Ascending aorta (tissue), 2 donors: ENCODE measurements around the gene FYN. TPM values are rescaled to one million over a fixed set of nuclear protein-coding genes. Genes with fewer than 3 reads are reported as not detected.

ENCODE experiments used
- DNase-seq, 2 donors: peaks; one replicate each; pipeline ENCODE4 v3.0.0-alpha.2; 2019; ENCODE audit warnings: low spot score in 2 of 2
- H3K27ac ChIP-seq, 2 donors: fragments of 200-600 bp; sonication (generic); one replicate each; pipeline ENCODE4 v1.5.1; 2016 to 2017; ENCODE audit warnings: mild to moderate bottlenecking in 1 of 2
- H3K27me3 ChIP-seq: fragments of 200-600 bp; sonication (generic); one replicate; pipeline ENCODE4 v1.5.1; 2017
- H3K36me3 ChIP-seq, 2 donors: fragments of 200-600 bp; sonication (generic); one replicate each; pipeline ENCODE4 v1.5.1; 2016
- H3K4me1 ChIP-seq, 2 donors: fragments of 200-600 bp; sonication (generic); one replicate each; pipeline ENCODE4 v1.5.1; 2016 to 2017; ENCODE audit warnings: mild to moderate bottlenecking in 1 of 2
- H3K4me3 ChIP-seq, 2 donors: fragments of 200-600 bp; sonication (generic); one replicate each; pipeline ENCODE4 v1.5.1; 2016 to 2017; ENCODE audit warnings: mild to moderate bottlenecking in 1 of 2
- H3K9me3 ChIP-seq, 2 donors: fragments of 200-600 bp; sonication (generic); one replicate each; pipeline ENCODE4 v1.5.1; 2016
- intact Hi-C: fragments of 100-400 bp; cut with DNase I; formaldehyde crosslinking; loops from one replicate; pipeline ENCODE4 v1.15.1; 2023
- total RNA-seq: library from RNA; depleted of rRNA; stranded (reverse); fragments of >200 nt; gene quantifications from one replicate; pipeline ENCODE4 v1.1.0, GENCODE V29; 2016
- TF ChIP-seq, protein P1 (sequence below), 3 experiments: fragments of 200-600 bp in 2 of 3; fragments of 450-650 bp in 1 of 3; sonication (generic) in 2 of 3; IDR thresholded peaks; one replicate each; pipeline ENCODE4 v1.5.1; 2016 to 2019; ENCODE audit warnings: antibody characterized with exemption in 3 of 3, mild to moderate bottlenecking in 1 of 3, moderate library complexity in 1 of 3

FYN gene
- total RNA-seq, 1 donor from 2014 or later = 141 TPM

DNA sequence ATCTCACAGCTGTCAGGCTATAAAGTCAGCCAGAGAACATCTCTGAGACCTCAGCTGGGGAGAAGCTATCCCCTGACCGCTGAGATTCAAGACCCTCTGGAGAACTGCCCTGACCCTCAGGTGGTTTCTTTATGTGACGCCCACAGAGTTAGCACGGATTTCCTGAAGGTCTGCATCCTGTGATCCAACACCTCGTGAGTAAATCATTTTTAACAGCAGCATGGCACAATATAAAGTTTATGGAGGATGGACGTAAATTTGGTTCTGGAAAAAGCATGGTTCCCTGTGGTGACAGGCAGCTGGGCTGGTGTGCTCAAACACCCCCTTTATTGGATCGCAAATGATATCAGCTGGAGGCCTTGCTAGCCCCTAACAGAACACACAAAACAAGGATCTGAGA lies 242.2 kb downstream of the FYN start:
- intact Hi-C loops = no loop called here
- Histone ChIP-seq H3K4me3 (no peak overlapping the region), H3K4me1 (peaks cover 0 to 12% of the 10 kb centered on the region in 2 donors), H3K9me3 (no peaks in the 10 kb centered on the region), H3K27ac (no peak overlapping the region), H3K27me3 (no peaks in the 10 kb centered on the region), H3K36me3 (no peaks in the 10 kb centered on the region)
- DNase-seq = no peak
- TF ChIP-seq, protein P1, sequence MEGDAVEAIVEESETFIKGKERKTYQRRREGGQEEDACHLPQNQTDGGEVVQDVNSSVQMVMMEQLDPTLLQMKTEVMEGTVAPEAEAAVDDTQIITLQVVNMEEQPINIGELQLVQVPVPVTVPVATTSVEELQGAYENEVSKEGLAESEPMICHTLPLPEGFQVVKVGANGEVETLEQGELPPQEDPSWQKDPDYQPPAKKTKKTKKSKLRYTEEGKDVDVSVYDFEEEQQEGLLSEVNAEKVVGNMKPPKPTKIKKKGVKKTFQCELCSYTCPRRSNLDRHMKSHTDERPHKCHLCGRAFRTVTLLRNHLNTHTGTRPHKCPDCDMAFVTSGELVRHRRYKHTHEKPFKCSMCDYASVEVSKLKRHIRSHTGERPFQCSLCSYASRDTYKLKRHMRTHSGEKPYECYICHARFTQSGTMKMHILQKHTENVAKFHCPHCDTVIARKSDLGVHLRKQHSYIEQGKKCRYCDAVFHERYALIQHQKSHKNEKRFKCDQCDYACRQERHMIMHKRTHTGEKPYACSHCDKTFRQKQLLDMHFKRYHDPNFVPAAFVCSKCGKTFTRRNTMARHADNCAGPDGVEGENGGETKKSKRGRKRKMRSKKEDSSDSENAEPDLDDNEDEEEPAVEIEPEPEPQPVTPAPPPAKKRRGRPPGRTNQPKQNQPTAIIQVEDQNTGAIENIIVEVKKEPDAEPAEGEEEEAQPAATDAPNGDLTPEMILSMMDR (IDR thresholded peaks at IDR 0.05) = no peak

DNA sequence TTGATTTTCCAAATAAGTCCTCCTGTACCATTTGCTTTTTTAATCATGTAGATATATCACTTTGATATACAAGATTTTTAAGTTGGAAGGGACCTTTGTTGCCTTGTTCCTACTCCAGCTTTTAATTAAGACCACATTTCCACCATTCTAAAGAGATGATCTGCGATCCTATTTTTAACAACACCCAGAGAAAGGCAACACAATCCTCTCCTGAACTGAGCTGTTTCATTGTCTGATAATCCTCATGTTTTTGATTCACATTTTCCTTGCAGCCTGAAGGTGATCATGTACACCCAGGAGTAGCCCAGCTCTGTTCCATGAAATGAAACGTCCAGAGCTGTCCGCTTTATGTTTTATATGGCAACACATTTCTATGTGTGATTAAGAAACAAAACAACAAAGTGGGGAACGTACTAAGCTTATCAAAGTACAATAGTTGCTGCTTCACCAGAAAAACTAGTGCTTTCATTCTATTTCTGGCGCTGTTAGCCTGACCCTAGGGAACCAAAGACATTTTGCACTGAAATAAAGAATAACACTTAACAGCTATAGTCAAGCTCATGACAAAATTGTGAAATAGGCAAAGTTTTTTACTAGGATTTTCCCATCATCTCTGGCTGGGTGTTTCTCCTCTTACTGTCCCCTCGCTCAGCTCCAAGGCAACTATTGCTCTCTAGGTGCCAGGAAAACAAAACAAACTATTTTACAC lies 245.0 kb downstream of the FYN start:
- H3K27ac ChIP-seq = peak overlapping the region; percentile 51 to 78
- TF ChIP-seq, protein P1 (IDR thresholded peaks at IDR 0.05) = no peak
- H3K4me3 ChIP-seq = peak overlapping the region; percentile 17 to 34
- peak in 1 of 2 donors; percentile 59 for DNase-seq
- no peaks in the 10 kb centered on the region for H3K9me3 ChIP-seq
- H3K4me1 ChIP-seq = peaks cover 0 to 20% of the 10 kb centered on the region in 2 donors
- H3K27me3 ChIP-seq = no peaks in the 10 kb centered on the region
- H3K36me3 ChIP-seq = no peaks in the 10 kb centered on the region
- intact Hi-C loops = loop anchor here (5.0 kb wide), 1 partner anchor 146 kb away; the partner anchor contains the start of gene REV3L

DNA sequence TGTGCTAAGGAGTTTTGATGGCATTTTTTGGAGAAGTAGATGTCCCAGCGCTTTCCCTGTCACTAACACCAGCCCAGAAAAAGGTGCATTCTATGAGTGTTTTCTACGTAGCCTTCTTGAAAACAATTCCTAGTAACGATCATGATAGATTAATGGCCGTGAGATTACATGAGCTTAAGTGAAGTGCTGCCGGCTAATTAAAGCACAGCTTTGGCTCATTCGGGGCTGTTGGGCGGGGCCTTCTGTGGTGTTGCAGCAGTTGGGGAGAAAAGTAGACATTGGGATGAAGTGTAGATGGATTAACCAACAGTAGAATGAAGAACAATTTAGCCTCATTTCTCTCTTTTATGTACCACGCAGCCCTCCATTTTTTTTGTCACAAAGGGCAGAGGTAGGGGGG lies 246.8 kb downstream of the FYN start:
- peak overlapping the region; percentile 52 to 77 for H3K27ac ChIP-seq
- H3K36me3 ChIP-seq = no peaks in the 10 kb centered on the region
- H3K4me1 ChIP-seq = peaks cover 0 to 20% of the 10 kb centered on the region in 2 donors
- TF ChIP-seq, protein P1 (IDR thresholded peaks at IDR 0.05) = no peak
- H3K9me3 ChIP-seq = no peaks in the 10 kb centered on the region
- H3K4me3 ChIP-seq = peak overlapping the region in 1 of 2 donors; percentile 57
- intact Hi-C loops = loop anchor here (5.0 kb wide), 1 partner anchor 144 kb away; the partner anchor contains the start of gene REV3L
- no peaks in the 10 kb centered on the region for H3K27me3 ChIP-seq
- peak in 1 of 2 donors; percentile 48 for DNase-seq

DNA sequence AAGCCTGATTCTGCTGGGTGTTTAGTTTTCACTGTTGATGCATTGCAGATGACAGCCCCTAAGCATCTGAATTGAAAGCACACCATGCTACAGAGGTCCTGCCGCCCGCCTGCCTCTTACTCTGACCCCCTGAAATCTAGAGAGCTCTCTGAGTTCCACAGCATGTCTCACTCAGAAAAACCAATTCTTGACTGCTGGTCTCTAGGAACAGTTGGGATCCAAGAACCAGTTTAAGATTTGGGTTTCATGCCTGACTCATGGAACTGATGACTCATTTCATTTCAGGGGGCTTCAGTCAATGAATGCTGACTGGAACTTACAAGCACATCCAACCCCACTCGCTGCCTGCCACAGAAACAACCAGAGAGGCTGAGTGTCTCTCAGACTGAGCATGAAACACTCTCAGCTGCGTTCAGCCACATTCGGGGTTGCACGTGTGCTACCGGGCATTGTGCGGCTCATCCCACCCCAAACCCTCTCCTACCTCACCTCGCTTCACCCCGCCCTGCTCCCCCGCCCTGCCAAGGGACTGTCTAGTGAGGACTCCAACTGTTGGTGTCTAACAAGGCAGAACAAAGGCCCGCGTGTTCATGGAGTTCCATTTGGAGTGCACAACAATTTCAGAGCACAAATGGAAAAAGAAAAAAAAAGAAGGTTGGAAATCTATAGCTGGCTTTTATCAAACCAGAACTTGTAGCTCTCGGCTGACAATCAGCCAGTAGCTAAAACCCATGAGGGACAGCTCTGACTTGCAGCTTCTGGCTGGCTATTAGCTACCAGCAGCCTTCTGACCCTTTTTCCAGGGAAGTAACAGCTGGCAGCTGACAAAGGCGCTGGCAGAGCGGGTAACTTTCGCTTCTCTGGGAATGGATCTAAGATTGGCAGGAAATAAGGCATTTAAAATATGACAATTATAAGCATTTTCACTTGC lies 247.5 kb downstream of the FYN start:
- intact Hi-C loops = loop anchor here (2.0 to 5.0 kb wide), 2 partner anchors 19 to 143 kb away; partner anchors contain the start of gene REV3L
- no peaks in the 10 kb centered on the region for H3K9me3 ChIP-seq
- TF ChIP-seq, protein P1 (IDR thresholded peaks at IDR 0.05) = no peak
- peak in 1 of 2 donors; percentile 75 for DNase-seq
- H3K27me3 ChIP-seq = no peaks in the 10 kb centered on the region
- H3K4me1 ChIP-seq = peaks cover 0 to 20% of the 10 kb centered on the region in 2 donors
- no peaks in the 10 kb centered on the region for H3K36me3 ChIP-seq
- peak overlapping the region; percentile 14 to 57 for H3K4me3 ChIP-seq
- H3K27ac ChIP-seq = peak overlapping the region; percentile 52 to 77

DNA sequence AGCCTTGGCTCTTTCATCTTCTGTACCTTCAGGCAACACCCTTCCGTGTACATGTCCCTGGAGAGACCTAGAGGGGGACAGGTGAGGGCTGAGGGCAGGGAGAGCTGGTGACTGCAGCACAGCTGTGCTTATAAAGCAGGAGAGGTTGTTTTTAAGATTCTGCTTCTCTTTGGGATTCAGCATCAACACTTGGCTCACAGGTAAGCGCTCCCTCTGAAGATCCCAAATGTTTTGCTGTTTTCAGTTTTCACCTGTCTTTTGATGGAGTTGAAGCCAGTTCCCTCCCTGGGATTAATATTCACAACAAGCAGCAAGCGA lies 248.2 kb downstream of the FYN start:
- DNase-seq = peak in 1 of 2 donors; percentile 16
- Histone ChIP-seq H3K4me1 (peaks cover 0 to 20% of the 10 kb centered on the region in 2 donors), H3K4me3 (no peak overlapping the region), H3K9me3 (no peaks in the 10 kb centered on the region), H3K27ac (peak overlapping the region in 1 of 2 donors; percentile 77), H3K27me3 (no peaks in the 10 kb centered on the region), H3K36me3 (no peaks in the 10 kb centered on the region)
- TF ChIP-seq, protein P1 (IDR thresholded peaks at IDR 0.05) = no peak
- intact Hi-C loops = loop anchor here (2.0 to 5.0 kb wide), 2 partner anchors 18 to 143 kb away; partner anchors contain the start of gene REV3L
